H9 (cell line): ENCODE data around the gene PSMD7. TPM values are rescaled to one million over a fixed set of nuclear protein-coding genes. Genes with fewer than 3 reads are reported as not detected.

Experiments
- DNase-seq: peaks from one replicate; pipeline ENCODE4 v3.0.0-alpha.2; 2017
- H2AFZ ChIP-seq: one replicate; pipeline ENCODE4 v1.6.1; 2013; ENCODE audit warnings: mild to moderate bottlenecking, low read length, control low read depth, moderate library complexity
- H2AK5ac ChIP-seq: 2 replicates; pipeline ENCODE4 v1.6.1; 2013; ENCODE audit warnings: low read length, control low read depth, mixed read lengths; ENCODE audit not compliant: insufficient read length
- H2BK120ac ChIP-seq: one replicate; pipeline ENCODE4 v1.6.1; 2013; ENCODE audit warnings: low read depth, mild to moderate bottlenecking, low read length, control low read depth, inconsistent platforms; ENCODE audit not compliant: poor library complexity, severe bottlenecking
- H2BK12ac ChIP-seq: 2 replicates; pipeline ENCODE4 v1.6.1; 2013; ENCODE audit warnings: low read length, control low read depth, mixed read lengths, low read depth; ENCODE audit not compliant: insufficient read length
- H2BK15ac ChIP-seq: 2 replicates; pipeline ENCODE4 v1.6.1; 2013; ENCODE audit warnings: low read depth, low read length, control low read depth
- H2BK20ac ChIP-seq: one replicate; pipeline ENCODE4 v1.6.1; 2013; ENCODE audit warnings: low read depth, mild to moderate bottlenecking, low read length, control low read depth, inconsistent platforms; ENCODE audit not compliant: poor library complexity, severe bottlenecking
- H2BK5ac ChIP-seq: 2 replicates; pipeline ENCODE4 v1.6.1; 2013; ENCODE audit warnings: low read length, control low read depth, mixed read lengths; ENCODE audit not compliant: insufficient read length
- H3K14ac ChIP-seq: 2 replicates; pipeline ENCODE4 v1.6.1; 2013; ENCODE audit warnings: low read length, control low read depth; ENCODE audit not compliant: insufficient read depth
- H3K18ac ChIP-seq: 2 replicates; pipeline ENCODE4 v1.6.1; 2013; ENCODE audit warnings: low read depth, mild to moderate bottlenecking, mixed read lengths, low read length, control low read depth; ENCODE audit not compliant: insufficient read length
- H3K23ac ChIP-seq: 2 replicates; pipeline ENCODE4 v1.6.1; 2013; ENCODE audit warnings: low read length, control low read depth, mixed read lengths, low read depth; ENCODE audit not compliant: insufficient read length
- H3K23me2 ChIP-seq: 2 replicates; pipeline ENCODE4 v1.6.1; 2013; ENCODE audit warnings: low read depth, mild to moderate bottlenecking, mixed read lengths, low read length, control low read depth; ENCODE audit not compliant: insufficient read length, poor library complexity, severe bottlenecking
- H3K27ac ChIP-seq: 2 replicates; pipeline ENCODE4 v1.5.1; 2013; ENCODE audit warnings: low read length, control low read depth, mixed read lengths, low read depth; ENCODE audit not compliant: insufficient read length
- H3K27me3 ChIP-seq: 2 replicates; pipeline ENCODE4 v1.6.1; 2013; ENCODE audit warnings: low read length, control low read depth, inconsistent platforms; ENCODE audit not compliant: insufficient read depth
- H3K4ac ChIP-seq: 2 replicates; pipeline ENCODE4 v1.6.1; 2013; ENCODE audit warnings: low read depth, mild to moderate bottlenecking, control low read depth, inconsistent platforms, low read length, moderate library complexity
- H3K4me1 ChIP-seq: 2 replicates; pipeline ENCODE4 v1.6.1; 2013; ENCODE audit warnings: low read length, control low read depth, inconsistent platforms; ENCODE audit not compliant: insufficient read depth
- H3K4me2 ChIP-seq: 2 replicates; pipeline ENCODE4 v1.6.1; 2013; ENCODE audit warnings: low read length, control low read depth, mixed read lengths; ENCODE audit not compliant: insufficient read length, insufficient read depth
- H3K56ac ChIP-seq: 2 replicates; pipeline ENCODE4 v1.6.1; 2013; ENCODE audit warnings: low read depth, mild to moderate bottlenecking, mixed read lengths, low read length, control low read depth; ENCODE audit not compliant: insufficient read length
- H3K79me1 ChIP-seq: 2 replicates; pipeline ENCODE4 v1.6.1; 2013; ENCODE audit warnings: low read depth, mild to moderate bottlenecking, moderate library complexity, low read length, control low read depth, inconsistent platforms; ENCODE audit not compliant: insufficient read depth, poor library complexity, severe bottlenecking
- H3K79me2 ChIP-seq: 2 replicates; pipeline ENCODE4 v1.6.1; 2013; ENCODE audit warnings: low read length, control low read depth, inconsistent platforms; ENCODE audit not compliant: insufficient read depth
- H3K9ac ChIP-seq: 2 replicates; pipeline ENCODE4 v1.6.1; 2013; ENCODE audit warnings: low read length, control low read depth, mixed read lengths; ENCODE audit not compliant: insufficient read length; ENCODE audit errors: extremely low read depth
- H3K9me3 ChIP-seq: one replicate; pipeline ENCODE4 v1.6.1; 2013; ENCODE audit warnings: low read depth, low read length, inconsistent platforms; ENCODE audit not compliant: control insufficient read depth
- H3T11ph ChIP-seq: one replicate; pipeline ENCODE4 v1.6.1; 2013; ENCODE audit warnings: mild to moderate bottlenecking, low read length, control low read depth, inconsistent platforms
- H4K20me1 ChIP-seq: one replicate; pipeline ENCODE4 v1.6.1; 2013; ENCODE audit not compliant: control insufficient read depth, insufficient read length, insufficient read depth
- H4K5ac ChIP-seq: 2 replicates; pipeline ENCODE4 v1.6.1; 2013; ENCODE audit warnings: low read depth, mild to moderate bottlenecking, mixed read lengths, low read length, control low read depth; ENCODE audit not compliant: insufficient read length
- H4K8ac ChIP-seq: replicated peaks from 2 replicates; pipeline ENCODE4 v1.6.1; 2013; ENCODE audit warnings: low read length, control low read depth, mixed read lengths, low read depth; ENCODE audit not compliant: insufficient read length
- H4K91ac ChIP-seq: 2 replicates; pipeline ENCODE4 v1.6.1; 2013; ENCODE audit warnings: low read depth, mild to moderate bottlenecking, moderate library complexity, mixed read lengths, low read length, control low read depth; ENCODE audit not compliant: insufficient read length
- H3K27ac Mint-ChIP-seq, 3 experiments: 2 replicates in 2 of 3; 3 replicates in 1 of 3; pipeline ENCODE4 v1.8.0; 2020 to 2021; ENCODE audit warnings: mixed read lengths in 3 of 3, mild to moderate bottlenecking in 1 of 3, moderate library complexity in 1 of 3
- H3K27me3 Mint-ChIP-seq: 2 replicates; pipeline ENCODE4 v1.8.0; 2021; ENCODE audit warnings: low read depth, mild to moderate bottlenecking, moderate library complexity, mixed read lengths
- H3K36me3 Mint-ChIP-seq, 3 experiments: 2 replicates in 2 of 3; 3 replicates in 1 of 3; pipeline ENCODE4 v1.8.0; 2020 to 2021; ENCODE audit warnings: low read depth in 3 of 3, mixed read lengths in 3 of 3; ENCODE audit not compliant: insufficient read depth in 1 of 3
- H3K4me1 Mint-ChIP-seq, 2 experiments: 2 replicates each; pipeline ENCODE4 v1.8.0; 2020; ENCODE audit warnings: mixed read lengths in 2 of 2
- H3K4me3 Mint-ChIP-seq, 2 experiments: 2 replicates in 1 of 2; 3 replicates in 1 of 2; pipeline ENCODE4 v1.8.0; 2020 to 2021; ENCODE audit warnings: mild to moderate bottlenecking in 2 of 2, mixed read lengths in 2 of 2, moderate library complexity in 1 of 2
- H3K9me3 Mint-ChIP-seq, 2 experiments: 2 replicates in 1 of 2; 3 replicates in 1 of 2; pipeline ENCODE4 v1.8.0; 2020; ENCODE audit warnings: mild to moderate bottlenecking in 2 of 2, mixed read lengths in 2 of 2, moderate library complexity in 1 of 2
- WGBS: extraction: QIAGEN DNeasy Blood & Tissue Kit; methylation state at CpG from one replicate; pipeline ENCODE4 v1.1.7; 2013; ENCODE audit warnings: missing lambda C conversion rate, low lambda C conversion rate, mixed read lengths; ENCODE audit not compliant: insufficient read length; ENCODE audit errors: extremely low coverage; 5-methylcytosine and 5-hydroxymethylcytosine counted together
- total RNA-seq: library from RNA; stranded (reverse); gene quantifications from 2 replicates; pipeline ENCODE4 v1.2.1, GENCODE V29; 2021
- TF ChIP-seq, protein P1 (sequence below): fragments of 200-600 bp; sonication (generic); conservative IDR thresholded peaks from 3 replicates; pipeline ENCODE4 v1.8.0; 2021; ENCODE audit warnings: antibody characterized with exemption, mild to moderate bottlenecking

The PSMD7 gene
- total RNA-seq, 1 experiment from 2014 or later, result 140 TPM

DNA sequence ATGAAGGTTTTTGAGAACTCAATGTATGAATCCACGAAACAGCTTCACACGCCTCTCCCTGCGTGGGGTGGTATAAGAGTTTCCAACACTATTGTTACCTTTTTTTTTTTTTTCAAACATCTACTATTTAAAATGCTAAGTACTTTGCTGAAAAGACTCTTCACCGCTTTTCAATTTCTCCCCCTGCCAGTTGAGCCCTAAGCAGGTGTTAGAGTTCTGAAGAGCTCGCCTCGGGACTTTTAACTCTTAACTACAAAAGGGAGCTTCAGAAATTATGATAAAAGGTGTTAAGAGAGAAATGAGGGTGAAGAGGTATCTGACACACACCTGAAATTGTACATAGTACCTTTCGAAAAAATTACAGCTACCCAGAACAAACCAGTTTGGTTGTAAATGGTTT lies 20.9 kb upstream of the PSMD7 start:
- Mint-ChIP-seq H3K4me1 (peaks cover 26 to 32% of the 10 kb centered on the region in 2 experiments), H3K27ac (peak overlapping the region in 1 of 3 experiments; percentile 84; a peak in 2 of 7 replicates), H3K27me3 (no peaks in the 10 kb centered on the region; the same call in 1 of the 2 replicates), H3K4me3 (peak overlapping the region in 1 of 2 experiments; percentile 29; a peak in 2 of 5 replicates), H3K9me3 (peaks cover 7 to 9% of the 10 kb centered on the region in 2 experiments; a peak in 4 of 5 replicates), H3K36me3 (peaks cover 4 to 9% (median 5%) of the 10 kb centered on the region in 3 experiments)
- Histone ChIP-seq H4K91ac (no peak overlapping the region), H2BK12ac (no peak overlapping the region), H3K23me2 (no peaks in the 10 kb centered on the region), H3K14ac (no peak overlapping the region), H2BK5ac (no peak overlapping the region), H3K18ac (no peak overlapping the region), H3K27ac (no peak overlapping the region), H2BK15ac (no peak overlapping the region), H3K56ac (no peak overlapping the region), H3K9me3 (no peaks in the 10 kb centered on the region), H2BK120ac (no peak overlapping the region), H2BK20ac (no peak overlapping the region), H4K5ac (no peak overlapping the region), H3K9ac (no peak overlapping the region), H4K8ac (no peak overlapping the region), H4K20me1 (no peaks in the 10 kb centered on the region), H2AK5ac (no peak overlapping the region), H3K4me1 (no peaks in the 10 kb centered on the region), H3K27me3 (no peaks in the 10 kb centered on the region), H2AFZ (no peak overlapping the region), H3K4ac (no peak overlapping the region), H3K23ac (no peak overlapping the region), H3K4me2 (peak overlapping the region; percentile 21), H3K79me2 (no peaks in the 10 kb centered on the region), H3T11ph (no peak overlapping the region), H3K79me1 (no peaks in the 10 kb centered on the region)
- WGBS, result no CpG with 5 or more reads among the region's 7 CpGs
- no peak for DNase-seq
- TF ChIP-seq, protein P1, sequence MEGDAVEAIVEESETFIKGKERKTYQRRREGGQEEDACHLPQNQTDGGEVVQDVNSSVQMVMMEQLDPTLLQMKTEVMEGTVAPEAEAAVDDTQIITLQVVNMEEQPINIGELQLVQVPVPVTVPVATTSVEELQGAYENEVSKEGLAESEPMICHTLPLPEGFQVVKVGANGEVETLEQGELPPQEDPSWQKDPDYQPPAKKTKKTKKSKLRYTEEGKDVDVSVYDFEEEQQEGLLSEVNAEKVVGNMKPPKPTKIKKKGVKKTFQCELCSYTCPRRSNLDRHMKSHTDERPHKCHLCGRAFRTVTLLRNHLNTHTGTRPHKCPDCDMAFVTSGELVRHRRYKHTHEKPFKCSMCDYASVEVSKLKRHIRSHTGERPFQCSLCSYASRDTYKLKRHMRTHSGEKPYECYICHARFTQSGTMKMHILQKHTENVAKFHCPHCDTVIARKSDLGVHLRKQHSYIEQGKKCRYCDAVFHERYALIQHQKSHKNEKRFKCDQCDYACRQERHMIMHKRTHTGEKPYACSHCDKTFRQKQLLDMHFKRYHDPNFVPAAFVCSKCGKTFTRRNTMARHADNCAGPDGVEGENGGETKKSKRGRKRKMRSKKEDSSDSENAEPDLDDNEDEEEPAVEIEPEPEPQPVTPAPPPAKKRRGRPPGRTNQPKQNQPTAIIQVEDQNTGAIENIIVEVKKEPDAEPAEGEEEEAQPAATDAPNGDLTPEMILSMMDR, result no peak
